Suppressor macrophage (primary cell): ENCODE results near the gene SNAP91.
A peak's percentile ranks its signal among the peaks of the same experiment; 100 is the strongest.

Source experiments
- DNase-seq, 4 experiments: peaks; one replicate each; pipeline ENCODE4 v3.0.0-alpha.2; 2020 to 2022

Gene SNAP91

GRCh38 chr6:83536647-83537589 lies 172.0 kb downstream of the SNAP91 start:
- DNase-seq, result no peak

GRCh38 chr6:83536034-83536646 lies 172.8 kb downstream of the SNAP91 start:
- DNase-seq, result peak; percentile 71 to 81 (median 80)

GRCh38 chr6:83518816-83519480 lies 190.0 kb downstream of the SNAP91 start:
- DNase-seq, result peak in 2 of 4 experiments; percentile 19 to 42

- peak in 1 of 4 experiments; percentile 20 for DNase-seq
Measured at GRCh38 chr6:83517500-83517899, 191.4 kb downstream of the SNAP91 start.

GRCh38 chr6:83514866-83515466 lies 193.9 kb downstream of the SNAP91 start:
- peak; percentile 70 to 82 (median 76) for DNase-seq

- DNase-seq, result no peak
Measured at GRCh38 chr6:83514466-83514865, 194.4 kb downstream of the SNAP91 start.

- DNase-seq, result peak; percentile 56 to 83 (median 68)
Measured at GRCh38 chr6:83511901-83512681, 196.8 kb downstream of the SNAP91 start, which contains the start of gene PRSS35. Gene PRSS35 (plus strand): TSS chr6:83512534. CDS start chr6:83523442, 10,908 bp downstream.

- no peak for DNase-seq
Measured at GRCh38 chr6:83511266-83511665, 197.6 kb downstream of the SNAP91 start.

GRCh38 chr6:83510791-83511190 lies 198.1 kb downstream of the SNAP91 start:
- DNase-seq, result no peak

- no peak for DNase-seq
Measured at GRCh38 chr6:83509441-83509840, 199.5 kb downstream of the SNAP91 start.

- DNase-seq, result peak; percentile 78 to 92 (median 86)
Measured at GRCh38 chr6:83505356-83505755, 203.5 kb downstream of the SNAP91 start.
